Measurements from ENCODE around the gene CDON. TPM values are rescaled to one million over a fixed set of nuclear protein-coding genes. Genes with fewer than 3 reads are reported as not detected.

The CDON gene
- polyA plus RNA-seq, 2 of the 4 experiments (the other 2 are of a cell fraction) = 1.7 to 5.6 TPM

DNA sequence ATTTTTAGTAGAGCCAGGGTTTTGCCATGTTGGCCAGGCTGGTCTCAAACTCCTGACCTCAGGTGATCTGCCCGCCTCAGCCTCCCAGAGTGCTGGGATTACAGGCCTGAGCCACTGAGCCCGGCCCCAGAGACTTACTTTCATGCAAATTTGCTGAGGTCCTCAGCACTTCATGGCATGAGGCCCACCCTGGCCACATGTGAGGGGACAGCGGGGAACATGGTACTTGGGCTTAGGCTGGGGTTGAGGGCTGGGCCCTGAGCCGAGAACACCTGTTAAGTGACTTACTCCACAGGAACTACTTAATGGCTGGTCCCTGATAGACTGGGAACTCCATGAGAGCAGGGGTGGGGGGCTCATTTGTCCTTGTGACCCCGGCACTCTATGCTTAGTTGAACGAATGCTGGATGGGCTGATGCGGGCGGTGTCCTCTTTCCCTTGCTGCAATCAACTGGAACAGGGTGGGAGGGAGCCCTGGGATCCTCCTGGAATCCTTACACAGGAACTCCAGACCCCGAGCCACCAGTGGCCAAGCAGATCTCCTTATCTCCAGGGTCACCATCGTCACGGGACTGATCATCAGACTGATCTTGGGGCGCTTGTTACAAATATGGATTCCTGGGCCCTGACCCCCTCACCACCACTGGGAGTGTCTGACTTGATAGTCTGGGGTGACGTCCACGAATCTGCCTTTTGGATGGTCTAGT is 115.8 kb downstream of the CDON start:
- ChIA-PET POLR2A (no interaction called here), CTCF (interaction anchor here (1.1 kb wide), 1 partner anchor 24 kb away, joined by 4 read pairs; no protein-coding TSS in a partner anchor)
- Histone ChIP-seq H3K27ac (no peak overlapping the region), H3K9me3 (no peaks in the 10 kb centered on the region), H3K4me3 (no peak overlapping the region), H3K4me1 (no peaks in the 10 kb centered on the region), H3K4me2 (no peak overlapping the region)
- ATAC-seq = no peak
- DNase-seq (ENCODE audit: low read depth in 1 of 2, low spot score in 1 of 2) = no peak
- TF ChIP-seq SREBF2 (IDR thresholded peaks at IDR 0.05) (no peak), HOXB5 (CRISPR knock-in tag; IDR thresholded peaks at IDR 0.05) (no peak), JUN (IDR thresholded peaks at IDR 0.05) (no peak), NFE2L2 (conservative IDR thresholded peaks at IDR 0.05; ENCODE audit: low read length) (no peak), HDAC2 (IDR thresholded peaks at IDR 0.05) (no peak), CHD2 (IDR thresholded peaks at IDR 0.05; ENCODE audit: low read length, partially characterized antibody) (no peak), ZNF302 (CRISPR knock-in tag; IDR thresholded peaks at IDR 0.05) (no peak), BHLHE40 (IDR thresholded peaks at IDR 0.05; ENCODE audit: low read depth, low read length) (no peak), EP300 (IDR thresholded peaks at IDR 0.05) (no peak)
- TF ChIP-seq, protein P1, sequence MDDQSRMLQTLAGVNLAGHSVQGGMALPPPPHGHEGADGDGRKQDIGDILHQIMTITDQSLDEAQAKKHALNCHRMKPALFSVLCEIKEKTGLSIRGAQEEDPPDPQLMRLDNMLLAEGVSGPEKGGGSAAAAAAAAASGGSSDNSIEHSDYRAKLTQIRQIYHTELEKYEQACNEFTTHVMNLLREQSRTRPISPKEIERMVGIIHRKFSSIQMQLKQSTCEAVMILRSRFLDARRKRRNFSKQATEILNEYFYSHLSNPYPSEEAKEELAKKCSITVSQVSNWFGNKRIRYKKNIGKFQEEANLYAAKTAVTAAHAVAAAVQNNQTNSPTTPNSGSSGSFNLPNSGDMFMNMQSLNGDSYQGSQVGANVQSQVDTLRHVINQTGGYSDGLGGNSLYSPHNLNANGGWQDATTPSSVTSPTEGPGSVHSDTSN (IDR thresholded peaks at IDR 0.05) = no peak
- 74% methylated on average over 11 of the region's 14 CpGs for WGBS (ENCODE audit: missing lambda C conversion rate)
- no peak for FAIRE-seq

DNA sequence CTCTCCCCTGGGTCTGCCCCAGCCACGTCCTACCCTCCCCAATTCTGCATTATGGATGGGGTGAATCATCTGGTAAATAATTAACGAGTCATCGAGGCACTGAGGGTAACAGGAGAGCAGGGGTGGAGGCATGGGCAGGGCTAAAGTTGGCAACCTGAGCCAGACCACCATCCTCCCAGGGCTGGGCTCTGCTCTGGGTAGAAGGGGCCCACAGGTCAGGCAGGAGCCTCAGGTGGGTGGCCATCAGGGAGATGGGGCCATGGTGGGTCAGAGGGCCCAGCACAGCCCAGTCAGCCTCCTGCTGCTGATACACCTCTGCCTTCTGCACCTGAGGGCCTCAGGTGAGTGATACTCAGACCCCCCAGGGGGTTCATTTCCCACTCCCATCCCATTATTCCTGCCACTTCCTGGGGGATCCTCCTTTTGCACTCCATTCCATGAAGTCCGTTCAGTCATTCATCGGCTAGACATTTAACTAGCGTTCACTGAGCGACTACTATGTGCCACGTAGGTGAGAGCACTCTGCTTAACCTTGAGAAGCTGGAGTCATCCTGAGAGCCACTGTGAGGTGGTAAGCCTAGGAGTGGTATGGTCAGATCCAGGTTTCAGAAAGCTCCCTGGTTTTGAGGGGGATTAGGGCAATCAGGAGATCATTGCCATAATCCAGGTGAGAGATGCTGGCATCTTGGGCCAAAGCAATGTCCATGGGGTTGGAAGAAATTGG is 116.7 kb downstream of the CDON start, which contains the start of gene VSIG10L2:
TSS of gene VSIG10L2 (plus strand) at position 248 of the 724 bp plus-strand sequence. CDS start at position 260, 12 bp downstream.
- ATAC-seq = no peak
- no peaks in the 10 kb centered on the region for H3K9me3 ChIP-seq
- H3K4me2 ChIP-seq = no peak within 1 kb of the TSS
- WGBS (ENCODE audit: missing lambda C conversion rate) = 66% methylated on average over 8 of the region's 8 CpGs
- TF ChIP-seq POLR2A (IDR thresholded peaks at IDR 0.05; ENCODE audit: low read length) (no peak), HOXB13 (CRISPR knock-in tag; IDR thresholded peaks at IDR 0.05; ENCODE audit: low read depth) (no peak), ESRRA (IDR thresholded peaks at IDR 0.05; ENCODE audit: borderline replicate concordance, low read length) (no peak), GATA3 (IDR thresholded peaks at IDR 0.05; ENCODE audit: borderline replicate concordance) (no peak), CEBPB (IDR thresholded peaks at IDR 0.05) (no peak), CBX2 (IDR thresholded peaks at IDR 0.05; ENCODE audit: borderline replicate concordance, low read depth) (no peak), SREBF2 (IDR thresholded peaks at IDR 0.05) (no peak)
- TF ChIP-seq, protein P2, sequence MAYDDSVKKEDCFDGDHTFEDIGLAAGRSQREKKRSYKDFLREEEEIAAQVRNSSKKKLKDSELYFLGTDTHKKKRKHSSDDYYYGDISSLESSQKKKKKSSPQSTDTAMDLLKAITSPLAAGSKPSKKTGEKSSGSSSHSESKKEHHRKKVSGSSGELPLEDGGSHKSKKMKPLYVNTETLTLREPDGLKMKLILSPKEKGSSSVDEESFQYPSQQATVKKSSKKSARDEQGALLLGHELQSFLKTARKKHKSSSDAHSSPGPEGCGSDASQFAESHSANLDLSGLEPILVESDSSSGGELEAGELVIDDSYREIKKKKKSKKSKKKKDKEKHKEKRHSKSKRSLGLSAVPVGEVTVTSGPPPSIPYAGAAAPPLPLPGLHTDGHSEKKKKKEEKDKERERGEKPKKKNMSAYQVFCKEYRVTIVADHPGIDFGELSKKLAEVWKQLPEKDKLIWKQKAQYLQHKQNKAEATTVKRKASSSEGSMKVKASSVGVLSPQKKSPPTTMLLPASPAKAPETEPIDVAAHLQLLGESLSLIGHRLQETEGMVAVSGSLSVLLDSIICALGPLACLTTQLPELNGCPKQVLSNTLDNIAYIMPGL (CRISPR knock-in tag; IDR thresholded peaks at IDR 0.05; ENCODE audit: borderline replicate concordance) = no peak
- FAIRE-seq = no peak
- CTCF ChIA-PET = interaction anchor here (1.1 kb wide), 1 partner anchor 23 kb away, joined by 4 read pairs; no protein-coding TSS in a partner anchor
- no peak within 1 kb of the TSS for H3K4me3 ChIP-seq
- POLR2A ChIA-PET = no interaction called here
- no peak for DNase-seq (ENCODE audit: low read depth in 1 of 2, low spot score in 1 of 2)
- H3K4me1 ChIP-seq = no peaks in the 10 kb centered on the region
- no peak within 1 kb of the TSS for H3K27ac ChIP-seq

DNA sequence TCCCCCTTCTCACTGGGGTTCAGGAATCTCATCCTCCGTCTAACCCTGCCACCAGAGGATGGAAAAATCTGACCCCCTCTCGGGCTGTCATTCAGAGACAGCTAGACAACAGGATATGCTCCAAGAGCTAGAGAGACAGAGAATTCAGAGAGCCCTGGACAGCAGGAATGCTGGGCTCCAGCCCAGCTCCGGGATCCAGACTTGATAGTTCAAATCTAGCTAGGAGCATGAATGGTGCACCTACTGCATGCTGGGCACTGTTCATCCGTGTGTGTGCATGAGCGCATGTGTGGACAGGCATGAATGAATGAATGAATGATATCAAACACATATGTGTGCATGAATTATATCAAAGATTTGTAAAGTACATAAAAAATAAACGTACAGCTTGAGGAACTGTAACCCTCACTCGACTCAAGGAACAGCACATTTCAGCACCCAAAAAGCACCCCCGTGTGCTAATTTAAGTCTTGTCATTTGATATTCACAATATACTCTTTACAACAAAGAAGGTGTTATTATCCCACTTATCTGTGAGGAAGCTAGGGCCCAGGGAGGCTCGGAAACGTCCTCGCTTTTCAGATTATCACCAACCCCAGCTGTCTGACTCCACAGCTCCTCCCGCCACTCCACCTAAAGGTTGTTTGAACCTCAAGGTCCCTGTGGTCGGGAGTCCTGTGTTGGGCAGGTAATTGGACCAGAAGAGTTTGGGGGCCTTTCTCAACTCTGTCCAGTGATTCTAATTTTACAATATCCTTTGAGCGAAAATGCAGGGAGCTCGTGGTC is 117.5 kb downstream of the CDON start:
- no peak overlapping the region for H3K4me3 ChIP-seq
- no peaks in the 10 kb centered on the region for H3K9me3 ChIP-seq
- no peak overlapping the region for H3K4me2 ChIP-seq
- ChIA-PET POLR2A (no interaction called here), CTCF (interaction anchor here (0.6 to 4.4 kb wide), 2 partner anchors 116 to 229 kb away, joined by 3 to 26 read pairs; partner anchors contain the start of gene CDON)
- no peaks in the 10 kb centered on the region for H3K4me1 ChIP-seq
- H3K27ac ChIP-seq = no peak overlapping the region
- no peak for FAIRE-seq
- TF ChIP-seq MAFK (IDR thresholded peaks at IDR 0.05; ENCODE audit: partially characterized antibody) = no peak
- TF ChIP-seq, protein P3, sequence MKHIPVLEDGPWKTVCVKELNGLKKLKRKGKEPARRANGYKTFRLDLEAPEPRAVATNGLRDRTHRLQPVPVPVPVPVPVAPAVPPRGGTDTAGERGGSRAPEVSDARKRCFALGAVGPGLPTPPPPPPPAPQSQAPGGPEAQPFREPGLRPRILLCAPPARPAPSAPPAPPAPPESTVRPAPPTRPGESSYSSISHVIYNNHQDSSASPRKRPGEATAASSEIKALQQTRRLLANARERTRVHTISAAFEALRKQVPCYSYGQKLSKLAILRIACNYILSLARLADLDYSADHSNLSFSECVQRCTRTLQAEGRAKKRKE (CRISPR knock-in tag; IDR thresholded peaks at IDR 0.05; ENCODE audit: low read depth) = no peak
- no peak for TF ChIP-seq RFX5 (IDR thresholded peaks at IDR 0.05)
- TF ChIP-seq HOXB5 (CRISPR knock-in tag; IDR thresholded peaks at IDR 0.05) = no peak
- TF ChIP-seq FOXS1 (CRISPR knock-in tag; IDR thresholded peaks at IDR 0.05) = no peak
- no peak for TF ChIP-seq RAD21 (conservative IDR thresholded peaks at IDR 0.05 in 1 of 2, IDR thresholded peaks at IDR 0.05 in 1 of 2)
- no peak for TF ChIP-seq JUN (IDR thresholded peaks at IDR 0.05)
- TF ChIP-seq, protein P4, sequence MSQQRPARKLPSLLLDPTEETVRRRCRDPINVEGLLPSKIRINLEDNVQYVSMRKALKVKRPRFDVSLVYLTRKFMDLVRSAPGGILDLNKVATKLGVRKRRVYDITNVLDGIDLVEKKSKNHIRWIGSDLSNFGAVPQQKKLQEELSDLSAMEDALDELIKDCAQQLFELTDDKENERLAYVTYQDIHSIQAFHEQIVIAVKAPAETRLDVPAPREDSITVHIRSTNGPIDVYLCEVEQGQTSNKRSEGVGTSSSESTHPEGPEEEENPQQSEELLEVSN (IDR thresholded peaks at IDR 0.05; ENCODE audit: borderline replicate concordance, low read depth) = no peak
- TF ChIP-seq, protein P5, sequence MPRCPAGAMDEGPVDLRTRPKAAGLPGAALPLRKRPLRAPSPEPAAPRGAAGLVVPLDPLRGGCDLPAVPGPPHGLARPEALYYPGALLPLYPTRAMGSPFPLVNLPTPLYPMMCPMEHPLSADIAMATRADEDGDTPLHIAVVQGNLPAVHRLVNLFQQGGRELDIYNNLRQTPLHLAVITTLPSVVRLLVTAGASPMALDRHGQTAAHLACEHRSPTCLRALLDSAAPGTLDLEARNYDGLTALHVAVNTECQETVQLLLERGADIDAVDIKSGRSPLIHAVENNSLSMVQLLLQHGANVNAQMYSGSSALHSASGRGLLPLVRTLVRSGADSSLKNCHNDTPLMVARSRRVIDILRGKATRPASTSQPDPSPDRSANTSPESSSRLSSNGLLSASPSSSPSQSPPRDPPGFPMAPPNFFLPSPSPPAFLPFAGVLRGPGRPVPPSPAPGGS (IDR thresholded peaks at IDR 0.05) = no peak
- TF ChIP-seq HOXB13 (CRISPR knock-in tag; IDR thresholded peaks at IDR 0.05; ENCODE audit: low read depth) = no peak
- no peak for TF ChIP-seq CBX2 (IDR thresholded peaks at IDR 0.05; ENCODE audit: borderline replicate concordance, low read depth)
- no peak for TF ChIP-seq JUNB (IDR thresholded peaks at IDR 0.05)
- TF ChIP-seq, protein P6, sequence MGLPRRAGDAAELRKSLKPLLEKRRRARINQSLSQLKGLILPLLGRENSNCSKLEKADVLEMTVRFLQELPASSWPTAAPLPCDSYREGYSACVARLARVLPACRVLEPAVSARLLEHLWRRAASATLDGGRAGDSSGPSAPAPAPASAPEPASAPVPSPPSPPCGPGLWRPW (IDR thresholded peaks at IDR 0.05) = no peak
- no peak for ATAC-seq
- no peak for DNase-seq (ENCODE audit: low read depth in 1 of 2, low spot score in 1 of 2)
- WGBS (ENCODE audit: missing lambda C conversion rate) = 76% methylated on average over 15 of the region's 15 CpGs
